ENCODE measurements around the gene TIGD1. TPM values are rescaled to one million over a fixed set of nuclear protein-coding genes. Genes with fewer than 3 reads are reported as not detected.

Gene TIGD1
- total and polyA plus RNA-seq, 10 donors: 4.4 to 13.5 (median 8.4) TPM

Other genes with a start within 250 kb of the TIGD1 start
- not detected for gene ALPP, start 171.8 kb downstream of the TIGD1 start, total RNA-seq
- not detected for gene ALPP, start 171.8 kb downstream of the TIGD1 start, polyA plus RNA-seq
- gene ALPG, start 143.7 kb downstream of the TIGD1 start, total RNA-seq: not detected
- gene ALPG, start 143.7 kb downstream of the TIGD1 start, polyA plus RNA-seq: not detected
- not detected for gene ALPI, start 94.4 kb downstream of the TIGD1 start, total RNA-seq
- not detected for gene ALPI, start 94.4 kb downstream of the TIGD1 start, polyA plus RNA-seq
- gene ECEL1, start 62.7 kb downstream of the TIGD1 start, total RNA-seq: 10 to 100 TPM in 2 of 7 donors, under 1 TPM in 3, not detected in 2; 0.17 to 23.1 (median 0.34) TPM
- 1 to 10 TPM in 1 of 3 donors, under 1 TPM in 2; 0.10 to 1.6 (median 0.30) TPM for gene ECEL1, start 62.7 kb downstream of the TIGD1 start, polyA plus RNA-seq
- under 1 TPM in 1 of 7 donors, not detected in 6; 0.13 TPM for gene PRSS56, start 30.2 kb downstream of the TIGD1 start, total RNA-seq
- under 1 TPM in 1 of 3 donors, not detected in 2; 0.04 TPM for gene PRSS56, start 30.2 kb downstream of the TIGD1 start, polyA plus RNA-seq
- gene CHRND, start 24.4 kb downstream of the TIGD1 start, total RNA-seq: under 1 TPM in 1 of 7 donors, not detected in 6; 0.32 TPM
- gene CHRND, start 24.4 kb downstream of the TIGD1 start, polyA plus RNA-seq: not detected
- not detected for gene CHRNG, start 10.9 kb downstream of the TIGD1 start, total RNA-seq
- under 1 TPM in 1 of 3 donors, not detected in 2; 0.06 TPM for gene CHRNG, start 10.9 kb downstream of the TIGD1 start, polyA plus RNA-seq
- 10 to 100 TPM; 39.8 to 61.1 (median 49.0) TPM for gene EIF4E2, start 132 bp upstream of the TIGD1 start, total RNA-seq
- gene EIF4E2, start 132 bp upstream of the TIGD1 start, polyA plus RNA-seq: 10 to 100 TPM; 29.3 to 42.9 (median 41.4) TPM
- gene EFHD1, start 83.0 kb upstream of the TIGD1 start, total RNA-seq: 10 to 100 TPM; 19.8 to 96.2 (median 46.6) TPM
- 10 to 100 TPM; 13.6 to 50.5 (median 19.2) TPM for gene EFHD1, start 83.0 kb upstream of the TIGD1 start, polyA plus RNA-seq
- gene GIGYF2, start 146.8 kb upstream of the TIGD1 start, total RNA-seq: 100 to 1,000 TPM in 3 of 7 donors, 10 to 100 TPM in 4; 73.0 to 116 (median 100.0) TPM
- 10 to 100 TPM in 1 of 3 donors, 1 to 10 TPM in 2; 7.3 to 18.5 (median 9.2) TPM for gene GIGYF2, start 146.8 kb upstream of the TIGD1 start, polyA plus RNA-seq
- gene KCNJ13, start 226.0 kb upstream of the TIGD1 start, total RNA-seq: not detected
- under 1 TPM in 1 of 3 donors, not detected in 2; 0.08 TPM for gene KCNJ13, start 226.0 kb upstream of the TIGD1 start, polyA plus RNA-seq

Data from spleen (tissue), 10 donors.